ENCODE results near the gene ATF6B. TPM values are rescaled to one million over a fixed set of nuclear protein-coding genes. Genes with fewer than 3 reads are reported as not detected.

ATF6B gene
- polyA plus RNA-seq, 4 donors: 15.4 to 89.5 (median 45.8) TPM

DNA sequence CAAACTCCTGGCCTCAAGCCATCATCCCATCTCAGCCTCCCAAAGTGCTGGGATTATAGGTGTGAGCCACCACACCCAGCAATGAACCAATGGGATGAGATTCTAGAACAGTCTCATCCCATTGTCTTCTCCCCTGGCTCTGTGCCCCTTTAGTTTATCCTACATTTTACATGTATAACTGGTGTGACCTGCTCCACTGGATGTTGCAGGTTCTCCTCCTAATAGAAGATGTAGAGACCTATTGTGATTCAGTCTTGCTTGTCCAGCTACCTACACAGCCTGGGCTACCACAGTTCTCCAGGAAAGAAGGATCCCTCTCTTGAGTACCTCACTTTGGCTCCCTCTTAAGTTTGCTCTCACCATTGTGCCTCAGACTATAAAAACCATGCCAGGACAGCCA, 4.1 kb upstream of the ATF6B start:
- H3K4me1 ChIP-seq (ENCODE audit: control insufficient read depth in 3 of 3, insufficient read depth in 2 of 3, low read depth in 1 of 3, low read length in 2 of 3): peaks cover 7 to 17% (median 9%) of the 10 kb centered on the region in 3 donors
- peaks cover 0 to 2% (median 0%) of the 10 kb centered on the region in 3 donors for H3K36me3 ChIP-seq (ENCODE audit: control insufficient read depth in 3 of 3, insufficient read depth in 2 of 3, low read depth in 1 of 3, low read length in 3 of 3)
- no peak overlapping the region for H3K27ac ChIP-seq (ENCODE audit: low read depth in 1 of 3, low read length in 2 of 3)
- DNase-seq (no peak), FAIRE-seq (no peak)
- no peak overlapping the region for H3K4me3 ChIP-seq (ENCODE audit: low read depth in 1 of 3, low read length in 3 of 3)
- H3K9me3 ChIP-seq (ENCODE audit: control insufficient read depth in 2 of 2, insufficient read depth in 1 of 2, low read depth in 1 of 2, low read length in 1 of 2): peaks cover 0 to 4% of the 10 kb centered on the region in 2 donors
- H3K27me3 ChIP-seq (ENCODE audit: control insufficient read depth in 3 of 3, insufficient read depth in 3 of 3, low read length in 3 of 3): no peaks in the 10 kb centered on the region

- H3K9me3 ChIP-seq (ENCODE audit: control insufficient read depth in 2 of 2, insufficient read depth in 1 of 2, low read depth in 1 of 2, low read length in 1 of 2): peaks cover 0 to 4% of the 10 kb centered on the region in 2 donors
- 85 to 92% (median 87%) methylated on average over 14 of the region's 14 CpGs for WGBS, 3 donors
- H3K4me3 ChIP-seq (ENCODE audit: low read depth in 1 of 3, low read length in 3 of 3): no peak overlapping the region
- FAIRE-seq (no peak), DNase-seq (no peak)
- no peaks in the 10 kb centered on the region for H3K27me3 ChIP-seq (ENCODE audit: control insufficient read depth in 3 of 3, insufficient read depth in 3 of 3, low read length in 3 of 3)
- H3K36me3 ChIP-seq (ENCODE audit: control insufficient read depth in 3 of 3, insufficient read depth in 2 of 3, low read depth in 1 of 3, low read length in 3 of 3): peaks cover 0 to 4% (median 0%) of the 10 kb centered on the region in 3 donors
- H3K4me1 ChIP-seq (ENCODE audit: control insufficient read depth in 3 of 3, insufficient read depth in 2 of 3, low read depth in 1 of 3, low read length in 2 of 3): peaks cover 7 to 23% (median 12%) of the 10 kb centered on the region in 3 donors
- H3K27ac ChIP-seq (ENCODE audit: low read depth in 1 of 3, low read length in 2 of 3): no peak overlapping the region
Observed at GRCh38 chr6:32131439-32131948, 3.4 kb upstream of the ATF6B start.

- peak overlapping the region in 2 of 3 donors; percentile 80 to 88 for H3K27ac ChIP-seq (ENCODE audit: low read depth in 1 of 3, low read length in 2 of 3)
- FAIRE-seq: no peak
- peaks cover 0 to 22% (median 4%) of the 10 kb centered on the region in 3 donors for H3K36me3 ChIP-seq (ENCODE audit: control insufficient read depth in 3 of 3, insufficient read depth in 2 of 3, low read depth in 1 of 3, low read length in 3 of 3)
- no peak for DNase-seq
- H3K4me1 ChIP-seq (ENCODE audit: control insufficient read depth in 3 of 3, insufficient read depth in 2 of 3, low read depth in 1 of 3, low read length in 2 of 3): peaks cover 7 to 26% (median 12%) of the 10 kb centered on the region in 3 donors
- WGBS, 3 donors: 20 to 34% (median 27%) methylated on average over 22 of the region's 22 CpGs
- H3K27me3 ChIP-seq (ENCODE audit: control insufficient read depth in 3 of 3, insufficient read depth in 3 of 3, low read length in 3 of 3): no peaks in the 10 kb centered on the region
- H3K4me3 ChIP-seq (ENCODE audit: low read depth in 1 of 3, low read length in 3 of 3): peak overlapping the region; percentile 43 to 76 (median 65)
- H3K9me3 ChIP-seq (ENCODE audit: control insufficient read depth in 2 of 2, insufficient read depth in 1 of 2, low read depth in 1 of 2, low read length in 1 of 2): peaks cover 0 to 4% of the 10 kb centered on the region in 2 donors
Observed at GRCh38 chr6:32129297-32130088, 1.4 kb upstream of the ATF6B start.

DNA sequence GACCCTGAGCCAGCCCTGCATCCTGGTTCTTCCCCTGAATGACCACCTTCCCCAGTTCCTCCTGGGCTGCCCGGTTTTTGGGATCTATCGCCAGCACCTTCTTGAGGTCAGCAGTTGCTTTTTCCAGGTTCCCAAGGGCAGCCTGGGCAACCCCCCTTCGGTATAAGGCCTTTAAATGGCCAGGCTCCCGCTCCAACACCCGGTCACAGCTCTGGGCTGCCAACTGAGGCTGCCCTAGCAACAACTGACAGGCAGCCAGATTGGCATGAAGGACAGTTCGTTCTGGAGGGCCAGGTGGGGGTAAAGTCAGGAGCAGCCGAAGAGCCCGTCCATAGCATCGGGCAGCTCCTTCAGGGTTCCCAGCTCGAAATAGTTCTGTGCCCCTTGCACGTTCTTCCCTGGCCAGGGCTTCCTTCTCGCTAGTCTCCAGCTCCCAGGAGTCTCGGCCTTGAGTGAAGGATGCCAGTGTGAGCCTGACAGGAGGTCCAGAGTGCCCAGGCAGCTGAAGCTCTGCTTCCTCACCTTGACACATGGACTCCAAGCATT, 778 bp upstream of the ATF6B start:
- Histone ChIP-seq H3K4me1 (ENCODE audit: control insufficient read depth in 3 of 3, insufficient read depth in 2 of 3, low read depth in 1 of 3, low read length in 2 of 3) (peaks cover 7 to 26% (median 12%) of the 10 kb centered on the region in 3 donors), H3K27ac (ENCODE audit: low read depth in 1 of 3, low read length in 2 of 3) (peak overlapping the region in 1 of 3 donors; percentile 43), H3K36me3 (ENCODE audit: control insufficient read depth in 3 of 3, insufficient read depth in 2 of 3, low read depth in 1 of 3, low read length in 3 of 3) (peaks cover 0 to 28% (median 4%) of the 10 kb centered on the region in 3 donors), H3K4me3 (ENCODE audit: low read depth in 1 of 3, low read length in 3 of 3) (peak overlapping the region in 2 of 3 donors; percentile 43 to 76), H3K27me3 (ENCODE audit: control insufficient read depth in 3 of 3, insufficient read depth in 3 of 3, low read length in 3 of 3) (no peaks in the 10 kb centered on the region), H3K9me3 (ENCODE audit: control insufficient read depth in 2 of 2, insufficient read depth in 1 of 2, low read depth in 1 of 2, low read length in 1 of 2) (peaks cover 0 to 4% of the 10 kb centered on the region in 2 donors)
- 86 to 87% (median 87%) methylated on average over 13 of the region's 13 CpGs for WGBS, 3 donors
- DNase-seq (no peak), FAIRE-seq (no peak)

- Histone ChIP-seq H3K27me3 (ENCODE audit: control insufficient read depth in 3 of 3, insufficient read depth in 3 of 3, low read length in 3 of 3) (no peaks in the 10 kb centered on the region), H3K4me3 (ENCODE audit: low read depth in 1 of 3, low read length in 3 of 3) (peak overlapping the region; percentile 74 to 100 (median 79)), H3K36me3 (ENCODE audit: control insufficient read depth in 3 of 3, insufficient read depth in 2 of 3, low read depth in 1 of 3, low read length in 3 of 3) (peaks cover 0 to 41% (median 4%) of the 10 kb centered on the region in 3 donors), H3K27ac (ENCODE audit: low read depth in 1 of 3, low read length in 2 of 3) (peak overlapping the region in 2 of 3 donors; percentile 84 to 98), H3K9me3 (ENCODE audit: control insufficient read depth in 2 of 2, insufficient read depth in 1 of 2, low read depth in 1 of 2, low read length in 1 of 2) (peaks cover 0 to 4% of the 10 kb centered on the region in 2 donors), H3K4me1 (ENCODE audit: control insufficient read depth in 3 of 3, insufficient read depth in 2 of 3, low read depth in 1 of 3, low read length in 2 of 3) (peaks cover 7 to 26% (median 12%) of the 10 kb centered on the region in 3 donors)
- 4 to 9% (median 5%) methylated on average over 9 of the region's 9 CpGs for WGBS, 3 donors
- DNase-seq (no peak), FAIRE-seq (no peak)
Observed at GRCh38 chr6:32127409-32127716, 683 bp downstream of the ATF6B start.

DNA sequence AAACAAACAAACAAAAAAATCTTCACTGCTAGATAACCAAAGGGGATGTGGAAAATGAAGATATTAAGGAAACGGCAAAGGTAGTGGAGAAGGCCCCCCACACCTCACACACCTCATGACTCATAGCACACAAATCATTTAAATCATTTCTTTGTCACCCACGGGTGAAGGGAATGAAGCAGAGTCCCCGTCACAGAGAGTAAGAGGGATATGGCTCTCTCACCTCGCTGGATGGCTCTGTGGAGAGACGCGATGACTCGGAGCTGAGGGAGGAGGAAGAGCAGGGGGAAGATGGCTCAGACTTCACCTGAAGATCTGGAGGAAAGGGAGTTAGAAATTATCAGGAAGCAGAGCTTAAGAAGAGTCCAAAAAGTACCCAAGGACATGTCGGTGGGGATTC, 1.2 kb downstream of the ATF6B start:
- Histone ChIP-seq H3K4me1 (ENCODE audit: control insufficient read depth in 3 of 3, insufficient read depth in 2 of 3, low read depth in 1 of 3, low read length in 2 of 3) (peaks cover 7 to 26% (median 12%) of the 10 kb centered on the region in 3 donors), H3K27ac (ENCODE audit: low read depth in 1 of 3, low read length in 2 of 3) (no peak overlapping the region), H3K27me3 (ENCODE audit: control insufficient read depth in 3 of 3, insufficient read depth in 3 of 3, low read length in 3 of 3) (no peaks in the 10 kb centered on the region), H3K4me3 (ENCODE audit: low read depth in 1 of 3, low read length in 3 of 3) (peak overlapping the region in 2 of 3 donors; percentile 74 to 100), H3K36me3 (ENCODE audit: control insufficient read depth in 3 of 3, insufficient read depth in 2 of 3, low read depth in 1 of 3, low read length in 3 of 3) (peaks cover 3 to 46% (median 4%) of the 10 kb centered on the region in 3 donors), H3K9me3 (ENCODE audit: control insufficient read depth in 2 of 2, insufficient read depth in 1 of 2, low read depth in 1 of 2, low read length in 1 of 2) (peaks cover 0 to 4% of the 10 kb centered on the region in 2 donors)
- WGBS, 3 donors: 23 to 45% (median 37%) methylated on average over 8 of the region's 8 CpGs
- DNase-seq (no peak), FAIRE-seq (no peak)

- Histone ChIP-seq H3K9me3 (ENCODE audit: control insufficient read depth in 2 of 2, insufficient read depth in 1 of 2, low read depth in 1 of 2, low read length in 1 of 2) (no peaks in the 10 kb centered on the region), H3K27me3 (ENCODE audit: control insufficient read depth in 3 of 3, insufficient read depth in 3 of 3, low read length in 3 of 3) (no peaks in the 10 kb centered on the region), H3K36me3 (ENCODE audit: control insufficient read depth in 3 of 3, insufficient read depth in 2 of 3, low read depth in 1 of 3, low read length in 3 of 3) (peaks cover 10 to 70% (median 11%) of the 10 kb centered on the region in 3 donors), H3K4me1 (ENCODE audit: control insufficient read depth in 3 of 3, insufficient read depth in 2 of 3, low read depth in 1 of 3, low read length in 2 of 3) (peaks cover 0 to 22% (median 5%) of the 10 kb centered on the region in 3 donors), H3K4me3 (ENCODE audit: low read depth in 1 of 3, low read length in 3 of 3) (no peak overlapping the region), H3K27ac (ENCODE audit: low read depth in 1 of 3, low read length in 2 of 3) (no peak overlapping the region)
- DNase-seq: no peak
- no peak for FAIRE-seq
- WGBS, 3 donors: 86 to 91% (median 88%) methylated on average over 4 of the region's 4 CpGs
Observed at GRCh38 chr6:32123681-32124080, 4.4 kb downstream of the ATF6B start.

GRCh38 chr6:32120573-32121059, 7.4 kb downstream of the ATF6B start:
- peaks cover 0 to 6% (median 0%) of the 10 kb centered on the region in 3 donors for H3K4me1 ChIP-seq (ENCODE audit: control insufficient read depth in 3 of 3, insufficient read depth in 2 of 3, low read depth in 1 of 3, low read length in 2 of 3)
- WGBS, 3 donors: 89 to 95% (median 92%) methylated on average over 11 to 12 of the region's 12 CpGs
- peaks cover 15 to 89% (median 20%) of the 10 kb centered on the region in 3 donors for H3K36me3 ChIP-seq (ENCODE audit: control insufficient read depth in 3 of 3, insufficient read depth in 2 of 3, low read depth in 1 of 3, low read length in 3 of 3)
- H3K4me3 ChIP-seq (ENCODE audit: low read depth in 1 of 3, low read length in 3 of 3): no peak overlapping the region
- FAIRE-seq: no peak
- H3K27ac ChIP-seq (ENCODE audit: low read depth in 1 of 3, low read length in 2 of 3): no peak overlapping the region
- no peak for DNase-seq
- no peaks in the 10 kb centered on the region for H3K9me3 ChIP-seq (ENCODE audit: control insufficient read depth in 2 of 2, insufficient read depth in 1 of 2, low read depth in 1 of 2, low read length in 1 of 2)
- H3K27me3 ChIP-seq (ENCODE audit: control insufficient read depth in 3 of 3, insufficient read depth in 3 of 3, low read length in 3 of 3): no peaks in the 10 kb centered on the region

Data from small intestine (tissue), 7 donors.